H1 (cell line): ENCODE data around the gene VPS51. TPM values are rescaled to one million over a fixed set of nuclear protein-coding genes. Genes with fewer than 3 reads are reported as not detected.

Source experiments
- CTCF ChIA-PET: fragments of 300-600 bp; sonication (Branson Sonifier 250); formaldehyde crosslinking; loops from one replicate; lab custom pipeline; 2021; ENCODE audit not compliant: partially characterized antibody; lab: Charles Lee
- POLR2A ChIA-PET: fragments of 300-600 bp; sonication (Branson Sonifier 250); formaldehyde crosslinking; loops from one replicate; lab custom pipeline; 2021; ENCODE audit warnings: inconsistent platforms; ENCODE audit not compliant: partially characterized antibody; lab: Charles Lee
- DNase-seq, 2 experiments: peaks; one replicate each; pipeline versions ENCODE4 v3.0.0 to v3.0.0-alpha.2; 2010 to 2022; ENCODE audit warnings: low spot score in 2 of 2, low read depth in 1 of 2, mixed read lengths in 1 of 2
- FAIRE-seq: peaks from 2 replicates; lab custom pipeline; 2011; peaks lifted over from hg19 to GRCh38; lab: Jason Lieb, UNC
- H2AFZ ChIP-seq: 2 replicates; pipeline ENCODE4 v1.8.1; 2012; ENCODE audit warnings: low read length, inconsistent platforms
- H2AK5ac ChIP-seq: 2 replicates; pipeline ENCODE4 v1.6.1; 2013; ENCODE audit warnings: low read depth, low read length
- H2BK120ac ChIP-seq: replicated peaks from 2 replicates; pipeline ENCODE3; 2013; ENCODE audit warnings: low read depth, low read length, inconsistent platforms
- H2BK12ac ChIP-seq: 2 replicates; pipeline ENCODE4 v1.6.1; 2013; ENCODE audit warnings: low read depth, low read length
- H2BK15ac ChIP-seq: 2 replicates; pipeline ENCODE4 v1.6.1; 2013; ENCODE audit warnings: low read length
- H2BK20ac ChIP-seq: 2 replicates; pipeline ENCODE4 v1.6.1; 2013; ENCODE audit warnings: low read length
- H2BK5ac ChIP-seq: 2 replicates; pipeline ENCODE4 v1.6.1; 2013; ENCODE audit warnings: low read depth, low read length
- H3K14ac ChIP-seq: 2 replicates; pipeline ENCODE4 v1.6.1; 2013; ENCODE audit warnings: inconsistent platforms; ENCODE audit not compliant: insufficient read length
- H3K18ac ChIP-seq: 2 replicates; pipeline ENCODE4 v1.6.1; 2013; ENCODE audit warnings: low read length; ENCODE audit errors: extremely low read depth
- H3K23ac ChIP-seq: 2 replicates; pipeline ENCODE4 v1.6.1; 2013; ENCODE audit warnings: inconsistent platforms; ENCODE audit not compliant: insufficient read length
- H3K23me2 ChIP-seq: 2 replicates; pipeline ENCODE4 v1.6.1; 2013; ENCODE audit warnings: low read depth, low read length
- H3K27ac ChIP-seq: 2 replicates; pipeline ENCODE4 v1.6.1; 2011; ENCODE audit warnings: low read depth, low read length, inconsistent platforms
- H3K27me3 ChIP-seq, 4 experiments: replicated peaks in 1 of 4; 1 replicate in 1 of 4; 2 replicates in 3 of 4; pipeline versions ENCODE4 v1.6.1 to v1.8.1; 2011 to 2013; ENCODE audit warnings: low read length in 3 of 4, mild to moderate bottlenecking in 3 of 4, inconsistent platforms in 2 of 4, mixed read lengths in 2 of 4, moderate library complexity in 1 of 4; ENCODE audit not compliant: control insufficient read depth in 3 of 4, insufficient read depth in 3 of 4; ENCODE audit errors: extremely low read depth in 1 of 4
- H3K36me3 ChIP-seq, 4 experiments: 2 replicates each; pipeline versions ENCODE4 v1.6.1 to v1.8.1; 2011 to 2013; ENCODE audit warnings: mild to moderate bottlenecking in 4 of 4, low read length in 3 of 4, moderate library complexity in 2 of 4, control low read depth in 1 of 4, inconsistent platforms in 1 of 4; ENCODE audit not compliant: insufficient read depth in 4 of 4, control insufficient read depth in 2 of 4
- H3K4ac ChIP-seq: replicated peaks from 2 replicates; pipeline ENCODE3; 2013; ENCODE audit warnings: low read length, low read depth, mixed read lengths, inconsistent platforms; ENCODE audit not compliant: insufficient read length
- H3K4me1 ChIP-seq, 4 experiments: replicated peaks in 1 of 4; 1 replicate in 1 of 4; 2 replicates in 3 of 4; pipeline versions ENCODE4 v1.6.1 to v1.8.1; 2011 to 2013; ENCODE audit warnings: low read length in 3 of 4, inconsistent platforms in 2 of 4, mixed read lengths in 1 of 4; ENCODE audit not compliant: insufficient read depth in 4 of 4, control insufficient read depth in 3 of 4
- H3K4me2 ChIP-seq, 2 experiments: 2 replicates each; pipeline versions ENCODE4 v1.6.1 to v1.8.1; 2011 to 2013; ENCODE audit warnings: low read depth in 2 of 2, low read length in 2 of 2, control low read depth in 1 of 2, inconsistent platforms in 1 of 2, mild to moderate bottlenecking in 1 of 2; ENCODE audit not compliant: insufficient read depth in 1 of 2
- H3K4me3 ChIP-seq, 4 experiments: fragments of 200-600, 300-600 bp in 1 of 4; sonication (generic), shearing (Covaris generic), sonication (Bioruptor Twin) in 1 of 4; 2 replicates each; pipeline versions ENCODE4 v1.5.1 to v1.8.1; 2011 to 2016; ENCODE audit warnings: low read length in 4 of 4, low read depth in 3 of 4, control low read depth in 2 of 4, inconsistent platforms in 2 of 4, mild to moderate bottlenecking in 2 of 4, mixed read lengths in 1 of 4, moderate library complexity in 1 of 4; ENCODE audit not compliant: insufficient read depth in 2 of 4; ENCODE audit errors: extremely low read depth in 1 of 4
- H3K56ac ChIP-seq: replicated peaks from 2 replicates; pipeline ENCODE3; 2013; ENCODE audit warnings: low read depth, mild to moderate bottlenecking, mixed read lengths, low read length, inconsistent platforms; ENCODE audit not compliant: insufficient read length
- H3K79me1 ChIP-seq: 2 replicates; pipeline ENCODE4 v1.6.1; 2013; ENCODE audit warnings: low read depth, low read length, control low read depth
- H3K79me2 ChIP-seq, 2 experiments: 2 replicates each; pipeline versions ENCODE4 v1.6.1 to v1.8.1; 2012 to 2013; ENCODE audit warnings: low read length in 2 of 2, mild to moderate bottlenecking in 2 of 2, inconsistent platforms in 1 of 2; ENCODE audit not compliant: insufficient read depth in 2 of 2, control insufficient read depth in 1 of 2
- H3K9ac ChIP-seq, 4 experiments: replicated peaks in 1 of 4; 1 replicate in 1 of 4; 2 replicates in 3 of 4; pipeline versions ENCODE4 v1.6.1 to v1.8.1; 2011 to 2013; ENCODE audit warnings: low read depth in 3 of 4, low read length in 3 of 4, control low read depth in 2 of 4, mild to moderate bottlenecking in 2 of 4, moderate library complexity in 2 of 4, inconsistent platforms in 1 of 4; ENCODE audit errors: extremely low read depth in 1 of 4
- H3K9me3 ChIP-seq, 2 experiments: 2 replicates each; pipeline versions ENCODE4 v1.6.1 to v1.8.1; 2012 to 2013; ENCODE audit warnings: mild to moderate bottlenecking in 2 of 2, moderate library complexity in 2 of 2, control low read depth in 1 of 2, inconsistent platforms in 1 of 2, low read depth in 1 of 2, low read length in 1 of 2, mixed read lengths in 1 of 2; ENCODE audit not compliant: insufficient read depth in 2 of 2
- H4K20me1 ChIP-seq, 2 experiments: replicated peaks in 1 of 2; 2 replicates each; pipeline versions ENCODE3 to v1.8.1; 2011 to 2013; ENCODE audit warnings: inconsistent platforms in 2 of 2, low read length in 2 of 2, mild to moderate bottlenecking in 1 of 2; ENCODE audit not compliant: insufficient read depth in 2 of 2, control insufficient read depth in 1 of 2
- H4K5ac ChIP-seq: 2 replicates; pipeline ENCODE4 v1.6.1; 2013; ENCODE audit warnings: low read length, low read depth, mixed read lengths, inconsistent platforms; ENCODE audit not compliant: insufficient read length
- H4K8ac ChIP-seq: 2 replicates; pipeline ENCODE4 v1.8.0; 2013; ENCODE audit warnings: mild to moderate bottlenecking, moderate library complexity, low read length, inconsistent platforms; ENCODE audit not compliant: insufficient read depth; ENCODE audit errors: extremely low read depth
- H4K91ac ChIP-seq: replicated peaks from 2 replicates; pipeline ENCODE3; 2013; ENCODE audit warnings: low read length, mixed read lengths, inconsistent platforms; ENCODE audit not compliant: insufficient read length
- ASH2L ChIP-seq: fragments of 200-600, 300-600 bp; sonication (generic); IDR thresholded peaks from one replicate; pipeline ENCODE4 v1.7.1; 2017; ENCODE audit warnings: low read length
- EZH2 ChIP-seq: fragments of 200-600 bp; sonication (generic); IDR thresholded peaks from 2 replicates; pipeline ENCODE4 v1.7.1; 2012; ENCODE audit warnings: low read depth, mild to moderate bottlenecking, moderate library complexity, low read length, inconsistent platforms; ENCODE audit not compliant: severe bottlenecking
- NANOG ChIP-seq: IDR thresholded peaks from 2 replicates; pipeline ENCODE4 v1.6.1; 2011; ENCODE audit warnings: low read length, low read depth, mild to moderate bottlenecking, inconsistent platforms; ENCODE audit not compliant: insufficient read depth, poor library complexity, severe bottlenecking
- PHF8 ChIP-seq: fragments of 200-600 bp; sonication (generic); conservative IDR thresholded peaks from 2 replicates; pipeline ENCODE4 v1.7.1; 2012; ENCODE audit warnings: low read depth, mild to moderate bottlenecking, inconsistent platforms, low read length, moderate library complexity
- POU5F1 ChIP-seq: IDR thresholded peaks from 2 replicates; pipeline ENCODE4 v1.6.1; 2011; ENCODE audit warnings: low read depth, mild to moderate bottlenecking, low read length, moderate library complexity
- SUZ12 ChIP-seq: fragments of 200-600 bp; sonication (generic); IDR thresholded peaks from 2 replicates; pipeline ENCODE4 v1.6.1; 2012; ENCODE audit warnings: mild to moderate bottlenecking, inconsistent platforms, low read length, moderate library complexity, mixed read lengths
- YY1 ChIP-seq: IDR thresholded peaks from 2 replicates; pipeline ENCODE4 v1.6.1; 2011; ENCODE audit warnings: low read depth, mild to moderate bottlenecking, low read length
- whole genome bisulfite sequencing, 2 experiments: shearing (Covaris generic) in 1 of 2; methylation state at CpG; one replicate each; pipeline versions ENCODE4 v1.1.6 to v1.1.7; 2013 to 2015; ENCODE audit warnings: low lambda C conversion rate in 2 of 2, mixed read lengths in 2 of 2, inconsistent platforms in 1 of 2, low coverage in 1 of 2, missing lambda C conversion rate in 1 of 2; ENCODE audit not compliant: insufficient replicate concordance in 2 of 2, insufficient coverage in 1 of 2, insufficient read length in 1 of 2; ENCODE audit errors: extremely low coverage in 1 of 2, missing lambda C conversion rate in 1 of 2; 5-methylcytosine and 5-hydroxymethylcytosine counted together
- polyA plus RNA-seq, 7 experiments: library from polyadenylated mRNA; depleted of rRNA in 3 of 7; stranded (reverse) in 5 of 7; unstranded in 2 of 7; fragments of >200 nt in 5 of 7; fragments of 200-250 nt in 2 of 7; gene quantifications; 1 replicate in 5 of 7; 2 replicates in 1 of 7; 4 replicates in 1 of 7; pipeline versions ENCODE4 v1.2.1 to v1.2.3, GENCODE V29; 2011 to 2013; ENCODE audit warnings: missing spikeins in 2 of 7, mixed read lengths in 2 of 7
- total RNA-seq: library from RNA; stranded (reverse); fragmentation: NEBNext Ultra II Directional; extraction: Animal tissue kit (Norgen Biotek cat#: 25700); gene quantifications from 2 replicates; pipeline ENCODE4 v1.2.1, GENCODE V29; 2021
- TF ChIP-seq, protein P1 (sequence below): IDR thresholded peaks from 2 replicates; pipeline ENCODE4 v1.6.1; 2011; ENCODE audit warnings: low read length, improper control_type of control experiment
- TF ChIP-seq, protein P2 (sequence below): IDR thresholded peaks from 2 replicates; pipeline ENCODE4 v1.6.1; 2012; ENCODE audit warnings: low read length, inconsistent platforms

Gene VPS51
- total and polyA plus RNA-seq, 2 of the 8 experiments (the other 6 are each of a cell fraction or from before 2014, with no cell fraction given) = 97.4 to 142 TPM

DNA sequence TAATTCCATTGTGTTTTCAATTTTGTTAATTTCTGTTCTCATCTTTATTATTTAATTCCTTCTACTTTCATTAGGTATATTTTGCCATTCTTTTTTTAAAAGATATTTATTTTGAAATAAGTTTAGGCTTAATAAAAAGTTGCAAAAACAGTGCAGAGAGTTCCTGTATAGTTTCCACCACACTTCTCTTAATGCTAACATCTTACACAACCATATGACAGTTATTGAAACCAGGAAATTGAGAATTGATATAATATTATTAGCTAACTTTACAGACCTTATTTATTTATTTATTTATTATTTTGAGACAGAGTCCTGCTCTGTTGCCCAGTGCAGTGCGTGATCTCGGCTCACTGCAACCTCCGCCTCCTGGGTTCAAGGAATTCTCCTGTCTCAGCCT lies 60.2 kb downstream of the VPS51 start:
- Histone ChIP-seq H2BK120ac (no peak overlapping the region), H4K91ac (no peak overlapping the region), H3K4me2 (no peak overlapping the region), H3K27me3 (no peaks in the 10 kb centered on the region), H2BK12ac (no peak overlapping the region), H2AK5ac (no peak overlapping the region), H2BK15ac (no peak overlapping the region), H3K18ac (no peak overlapping the region), H3K9me3 (no peaks in the 10 kb centered on the region), H3K9ac (no peak overlapping the region), H3K36me3 (no peaks in the 10 kb centered on the region), H3K4me1 (no peaks in the 10 kb centered on the region), H2BK20ac (no peak overlapping the region), H4K5ac (no peak overlapping the region), H4K8ac (no peak overlapping the region), H3K56ac (no peak overlapping the region), H3K4me3 (no peak overlapping the region), H3K79me1 (no peaks in the 10 kb centered on the region), H3K14ac (no peak overlapping the region), H3K79me2 (no peaks in the 10 kb centered on the region), H3K27ac (no peak overlapping the region), H4K20me1 (no peaks in the 10 kb centered on the region), H3K23me2 (no peaks in the 10 kb centered on the region), H2AFZ (no peak overlapping the region), H3K4ac (no peak overlapping the region), H3K23ac (no peak overlapping the region), H2BK5ac (no peak overlapping the region)
- CTCF ChIA-PET = no interaction called here
- WGBS, 2 experiments = 98% methylated on average over 3 of the region's 3 CpGs; no CpG with 5 or more reads in 1 of the 2 experiments
- DNase-seq (no peak), FAIRE-seq (no peak)
- POLR2A ChIA-PET = interaction anchor here (1.1 to 1.4 kb wide), 2 partner anchors 30 to 45 kb away, joined by 3 read pairs; no protein-coding TSS in a partner anchor
- TF ChIP-seq POU5F1 = no peak
- no peak for TF ChIP-seq YY1
- TF ChIP-seq, protein P1, sequence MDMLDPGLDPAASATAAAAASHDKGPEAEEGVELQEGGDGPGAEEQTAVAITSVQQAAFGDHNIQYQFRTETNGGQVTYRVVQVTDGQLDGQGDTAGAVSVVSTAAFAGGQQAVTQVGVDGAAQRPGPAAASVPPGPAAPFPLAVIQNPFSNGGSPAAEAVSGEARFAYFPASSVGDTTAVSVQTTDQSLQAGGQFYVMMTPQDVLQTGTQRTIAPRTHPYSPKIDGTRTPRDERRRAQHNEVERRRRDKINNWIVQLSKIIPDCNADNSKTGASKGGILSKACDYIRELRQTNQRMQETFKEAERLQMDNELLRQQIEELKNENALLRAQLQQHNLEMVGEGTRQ = no peak
- TF ChIP-seq SUZ12 = no peak
- no peak for TF ChIP-seq EZH2
- no peak for TF ChIP-seq NANOG
- no peak for TF ChIP-seq ASH2L
- TF ChIP-seq, protein P2, sequence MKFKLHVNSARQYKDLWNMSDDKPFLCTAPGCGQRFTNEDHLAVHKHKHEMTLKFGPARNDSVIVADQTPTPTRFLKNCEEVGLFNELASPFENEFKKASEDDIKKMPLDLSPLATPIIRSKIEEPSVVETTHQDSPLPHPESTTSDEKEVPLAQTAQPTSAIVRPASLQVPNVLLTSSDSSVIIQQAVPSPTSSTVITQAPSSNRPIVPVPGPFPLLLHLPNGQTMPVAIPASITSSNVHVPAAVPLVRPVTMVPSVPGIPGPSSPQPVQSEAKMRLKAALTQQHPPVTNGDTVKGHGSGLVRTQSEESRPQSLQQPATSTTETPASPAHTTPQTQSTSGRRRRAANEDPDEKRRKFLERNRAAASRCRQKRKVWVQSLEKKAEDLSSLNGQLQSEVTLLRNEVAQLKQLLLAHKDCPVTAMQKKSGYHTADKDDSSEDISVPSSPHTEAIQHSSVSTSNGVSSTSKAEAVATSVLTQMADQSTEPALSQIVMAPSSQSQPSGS = no peak
- no peak for TF ChIP-seq PHF8
